ENCODE data around the gene INHBB.

- TF ChIP-seq CTCF (IDR thresholded peaks at IDR 0.05) (no peak), EP300 (IDR thresholded peaks at IDR 0.05; ENCODE audit: low read depth) (no peak), POLR2A (IDR thresholded peaks at IDR 0.05) (no peak)
Measured at GRCh38 chr2:120398996-120399888, 53.3 kb downstream of the INHBB start.

All from transverse colon (tissue), 3 donors.